PFSK-1 (cell line): ENCODE data around the gene CNGA4.

ENCODE experiments used
- FOXP2 ChIP-seq: optimal IDR thresholded peaks from 2 replicates; pipeline ENCODE3; 2011; ENCODE audit warnings: borderline replicate concordance, control low read depth, inconsistent platforms; ENCODE audit not compliant: insufficient read depth; ENCODE audit errors: extremely low read length, extremely low read depth
- POLR2AphosphoS5 ChIP-seq: IDR thresholded peaks from 2 replicates; pipeline ENCODE4 v1.6.1; 2012; ENCODE audit warnings: low read depth, mild to moderate bottlenecking, control low read depth, low read length, moderate library complexity
- REST ChIP-seq, 2 experiments: IDR thresholded peaks; 2 replicates each; pipeline versions ENCODE4 v1.6.1 to v1.8.0; 2011 to 2012; ENCODE audit warnings: low read depth in 2 of 2, low read length in 2 of 2, control low read depth in 1 of 2, inconsistent platforms in 1 of 2, mild to moderate bottlenecking in 1 of 2, moderate library complexity in 1 of 2; ENCODE audit not compliant: insufficient read depth in 1 of 2
- SIN3A ChIP-seq: IDR thresholded peaks from 2 replicates; pipeline ENCODE4 v1.6.1; 2012; ENCODE audit warnings: mild to moderate bottlenecking, low read length, moderate library complexity, borderline replicate concordance; ENCODE audit not compliant: insufficient read depth
- TAF1 ChIP-seq: IDR thresholded peaks from 2 replicates; pipeline ENCODE4 v1.6.1; 2012; ENCODE audit warnings: low read length, control low read depth, borderline replicate concordance; ENCODE audit not compliant: insufficient read depth

Gene CNGA4

GRCh38 chr11:6270584-6271246 lies 31.8 kb downstream of the CNGA4 start:
- TF ChIP-seq SIN3A: no peak
- no peak for TF ChIP-seq FOXP2
- no peak for TF ChIP-seq REST (IDR thresholded peaks at IDR 0.05; ENCODE audit: insufficient read depth in 1 of 2, low read depth in 2 of 2, low read length in 2 of 2)
- TF ChIP-seq TAF1: no peak
- TF ChIP-seq POLR2AphosphoS5: no peak

GRCh38 chr11:6271598-6271997 lies 32.7 kb downstream of the CNGA4 start:
- TF ChIP-seq REST (IDR thresholded peaks at IDR 0.05; ENCODE audit: insufficient read depth in 1 of 2, low read depth in 2 of 2, low read length in 2 of 2): no peak
- no peak for TF ChIP-seq SIN3A
- TF ChIP-seq TAF1: no peak
- TF ChIP-seq FOXP2: no peak
- no peak for TF ChIP-seq POLR2AphosphoS5

GRCh38 chr11:6273188-6273587 lies 34.3 kb downstream of the CNGA4 start:
- TF ChIP-seq POLR2AphosphoS5 (no peak), TAF1 (no peak), SIN3A (no peak), REST (IDR thresholded peaks at IDR 0.05; ENCODE audit: insufficient read depth in 1 of 2, low read depth in 2 of 2, low read length in 2 of 2) (no peak), FOXP2 (no peak)

- TF ChIP-seq TAF1: no peak
- no peak for TF ChIP-seq REST (IDR thresholded peaks at IDR 0.05; ENCODE audit: insufficient read depth in 1 of 2, low read depth in 2 of 2, low read length in 2 of 2)
- no peak for TF ChIP-seq FOXP2
- TF ChIP-seq SIN3A: no peak
- TF ChIP-seq POLR2AphosphoS5: no peak
Measured at GRCh38 chr11:6283453-6284023, 44.6 kb downstream of the CNGA4 start.
